Measurements from ENCODE around the gene SPEF2.

- TF ChIP-seq POLR2A (IDR thresholded peaks at IDR 0.05; ENCODE audit: extremely low read depth, insufficient read length) (no peak), MYC (IDR thresholded peaks at IDR 0.05; ENCODE audit: low read depth, low read length) (no peak)
- TF ChIP-seq, protein P1, sequence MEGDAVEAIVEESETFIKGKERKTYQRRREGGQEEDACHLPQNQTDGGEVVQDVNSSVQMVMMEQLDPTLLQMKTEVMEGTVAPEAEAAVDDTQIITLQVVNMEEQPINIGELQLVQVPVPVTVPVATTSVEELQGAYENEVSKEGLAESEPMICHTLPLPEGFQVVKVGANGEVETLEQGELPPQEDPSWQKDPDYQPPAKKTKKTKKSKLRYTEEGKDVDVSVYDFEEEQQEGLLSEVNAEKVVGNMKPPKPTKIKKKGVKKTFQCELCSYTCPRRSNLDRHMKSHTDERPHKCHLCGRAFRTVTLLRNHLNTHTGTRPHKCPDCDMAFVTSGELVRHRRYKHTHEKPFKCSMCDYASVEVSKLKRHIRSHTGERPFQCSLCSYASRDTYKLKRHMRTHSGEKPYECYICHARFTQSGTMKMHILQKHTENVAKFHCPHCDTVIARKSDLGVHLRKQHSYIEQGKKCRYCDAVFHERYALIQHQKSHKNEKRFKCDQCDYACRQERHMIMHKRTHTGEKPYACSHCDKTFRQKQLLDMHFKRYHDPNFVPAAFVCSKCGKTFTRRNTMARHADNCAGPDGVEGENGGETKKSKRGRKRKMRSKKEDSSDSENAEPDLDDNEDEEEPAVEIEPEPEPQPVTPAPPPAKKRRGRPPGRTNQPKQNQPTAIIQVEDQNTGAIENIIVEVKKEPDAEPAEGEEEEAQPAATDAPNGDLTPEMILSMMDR (IDR thresholded peaks at IDR 0.05; ENCODE audit: low read depth, low read length), result no peak
Observed at GRCh38 chr5:35752012-35752411, 134.3 kb downstream of the SPEF2 start.

Data from NB4 (cell line).